Natural killer cell treated with Interleukin-12 subunit alpha and Interleukin-12 subunit beta and Interleukin-15 and Interleukin-18, amount 100 ng/mL, for 72 hours (primary cell): ENCODE results near the gene CYTH1. TPM values are rescaled to one million over a fixed set of nuclear protein-coding genes. Genes with fewer than 3 reads are reported as not detected.

ENCODE experiments used
- ATAC-seq, 2 donors: fragments of 150-1000 bp; cut with Tn5 transposase in 1 of 2; sonication (Bioruptor Pico), chemical (Tn5 transposase) in 1 of 2; 2 replicates each; pipeline ENCODE4 v1.10.0; 2021
- DNase-seq: peaks from one replicate; pipeline ENCODE4 v3.0.0; 2022; ENCODE audit warnings: low spot score
- H3K27ac Mint-ChIP-seq, 2 donors: 1 replicate in 1 of 2; 2 replicates in 1 of 2; pipeline ENCODE4 v1.8.0; 2022; ENCODE audit warnings: mixed read lengths in 2 of 2, mild to moderate bottlenecking in 1 of 2, moderate library complexity in 1 of 2
- H3K27me3 Mint-ChIP-seq, 2 donors: 1 replicate in 1 of 2; 2 replicates in 1 of 2; pipeline ENCODE4 v1.8.0; 2022; ENCODE audit warnings: mixed read lengths in 2 of 2
- H3K36me3 Mint-ChIP-seq: one replicate; pipeline ENCODE4 v1.8.0; 2022; ENCODE audit warnings: mixed read lengths
- H3K4me1 Mint-ChIP-seq, 2 donors: 1 replicate in 1 of 2; 2 replicates in 1 of 2; pipeline ENCODE4 v1.8.0; 2022; ENCODE audit warnings: low read depth in 2 of 2, mixed read lengths in 2 of 2, mild to moderate bottlenecking in 1 of 2
- H3K4me3 Mint-ChIP-seq: one replicate; pipeline ENCODE4 v1.8.0; 2022; ENCODE audit warnings: mixed read lengths
- H3K9me3 Mint-ChIP-seq: 2 replicates; pipeline ENCODE4 v1.8.0; 2022; ENCODE audit warnings: mixed read lengths
- total RNA-seq, 2 donors: library from RNA; stranded (reverse); gene quantifications; one replicate each; pipeline ENCODE4 v1.2.3, GENCODE V29; 2022

Gene CYTH1
- total RNA-seq, 2 donors from 2014 or later, result 111 to 149 TPM

- Mint-ChIP-seq H3K4me1 (peaks cover 38 to 47% of the 10 kb centered on the region in 2 donors), H3K36me3 (no peaks in the 10 kb centered on the region), H3K27me3 (no peaks in the 10 kb centered on the region), H3K27ac (peak overlapping the region; percentile 93 to 96), H3K4me3 (peak overlapping the region; percentile 94), H3K9me3 (no peaks in the 10 kb centered on the region)
- ATAC-seq, result no peak
- no peak for DNase-seq
These were observed 7.6 kb downstream of the CYTH1 start for GRCh38 chr17:78774453-78774852.

- H3K9me3 Mint-ChIP-seq, result no peaks in the 10 kb centered on the region
- ATAC-seq (peak; percentile 41 to 43), DNase-seq (no peak)
- H3K36me3 Mint-ChIP-seq, result no peaks in the 10 kb centered on the region
- peaks cover 31 to 39% of the 10 kb centered on the region in 2 donors for H3K4me1 Mint-ChIP-seq
- peak overlapping the region; percentile 84 for H3K4me3 Mint-ChIP-seq
- no peaks in the 10 kb centered on the region for H3K27me3 Mint-ChIP-seq
- H3K27ac Mint-ChIP-seq, result peak overlapping the region; percentile 89 to 96
These were observed 10.2 kb downstream of the CYTH1 start for GRCh38 chr17:78771758-78772382.

GRCh38 chr17:78769196-78769773, 12.8 kb downstream of the CYTH1 start:
- DNase-seq, result no peak
- peak in 1 of 2 donors; percentile 57 for ATAC-seq
- Mint-ChIP-seq H3K4me3 (no peak overlapping the region), H3K27me3 (no peaks in the 10 kb centered on the region), H3K4me1 (peaks cover 25 to 31% of the 10 kb centered on the region in 2 donors), H3K9me3 (no peaks in the 10 kb centered on the region), H3K36me3 (no peaks in the 10 kb centered on the region), H3K27ac (no peak overlapping the region)

- no peaks in the 10 kb centered on the region for H3K27me3 Mint-ChIP-seq
- no peaks in the 10 kb centered on the region for H3K9me3 Mint-ChIP-seq
- peaks cover 22 to 26% of the 10 kb centered on the region in 2 donors for H3K4me1 Mint-ChIP-seq
- no peaks in the 10 kb centered on the region for H3K36me3 Mint-ChIP-seq
- no peak overlapping the region for H3K27ac Mint-ChIP-seq
- no peak for ATAC-seq
- no peak overlapping the region for H3K4me3 Mint-ChIP-seq
- DNase-seq, result no peak
These were observed 14.3 kb downstream of the CYTH1 start for GRCh38 chr17:78767806-78768205.

GRCh38 chr17:78766743-78767294, 15.3 kb downstream of the CYTH1 start:
- Mint-ChIP-seq H3K4me1 (peaks cover 21 to 24% of the 10 kb centered on the region in 2 donors), H3K27ac (no peak overlapping the region), H3K9me3 (no peaks in the 10 kb centered on the region), H3K27me3 (no peaks in the 10 kb centered on the region), H3K36me3 (no peaks in the 10 kb centered on the region), H3K4me3 (no peak overlapping the region)
- ATAC-seq (peak in 1 of 2 donors; percentile 17), DNase-seq (no peak)

- ATAC-seq, result no peak
- Mint-ChIP-seq H3K27me3 (no peaks in the 10 kb centered on the region), H3K36me3 (no peaks in the 10 kb centered on the region), H3K4me1 (peaks cover 19 to 24% of the 10 kb centered on the region in 2 donors), H3K4me3 (no peak overlapping the region), H3K9me3 (no peaks in the 10 kb centered on the region), H3K27ac (no peak overlapping the region)
- no peak for DNase-seq
These were observed 15.8 kb downstream of the CYTH1 start for GRCh38 chr17:78766225-78766624.

GRCh38 chr17:78765821-78766220, 16.3 kb downstream of the CYTH1 start:
- no peaks in the 10 kb centered on the region for H3K9me3 Mint-ChIP-seq
- no peaks in the 10 kb centered on the region for H3K36me3 Mint-ChIP-seq
- no peaks in the 10 kb centered on the region for H3K27me3 Mint-ChIP-seq
- peaks cover 19 to 24% of the 10 kb centered on the region in 2 donors for H3K4me1 Mint-ChIP-seq
- peak overlapping the region in 1 of 2 donors; percentile 64 for H3K27ac Mint-ChIP-seq
- ATAC-seq (no peak), DNase-seq (peak; percentile 48)
- H3K4me3 Mint-ChIP-seq, result no peak overlapping the region

- no peaks in the 10 kb centered on the region for H3K36me3 Mint-ChIP-seq
- ATAC-seq (no peak), DNase-seq (peak; percentile 52)
- no peaks in the 10 kb centered on the region for H3K9me3 Mint-ChIP-seq
- peak overlapping the region; percentile 20 to 80 for H3K27ac Mint-ChIP-seq
- H3K4me1 Mint-ChIP-seq, result peaks cover 21 to 26% of the 10 kb centered on the region in 2 donors
- H3K4me3 Mint-ChIP-seq, result no peak overlapping the region
- H3K27me3 Mint-ChIP-seq, result no peaks in the 10 kb centered on the region
These were observed 17.2 kb downstream of the CYTH1 start for GRCh38 chr17:78764871-78765270.

- ATAC-seq, result no peak
- Mint-ChIP-seq H3K27ac (peak overlapping the region; percentile 63 to 73), H3K4me3 (no peak overlapping the region), H3K9me3 (no peaks in the 10 kb centered on the region), H3K4me1 (peaks cover 33 to 39% of the 10 kb centered on the region in 2 donors), H3K36me3 (no peaks in the 10 kb centered on the region), H3K27me3 (no peaks in the 10 kb centered on the region)
- DNase-seq, result no peak
These were observed 18.5 kb downstream of the CYTH1 start for GRCh38 chr17:78763561-78763960.

- Mint-ChIP-seq H3K27me3 (no peaks in the 10 kb centered on the region), H3K36me3 (no peaks in the 10 kb centered on the region), H3K4me3 (peak overlapping the region; percentile 39), H3K9me3 (no peaks in the 10 kb centered on the region), H3K4me1 (peaks cover 44 to 47% of the 10 kb centered on the region in 2 donors), H3K27ac (peak overlapping the region; percentile 63 to 73)
- DNase-seq (peak; percentile 25), ATAC-seq (no peak)
These were observed 20.2 kb downstream of the CYTH1 start for GRCh38 chr17:78761789-78762406.

GRCh38 chr17:78759969-78760352, 22.1 kb downstream of the CYTH1 start:
- ATAC-seq (no peak), DNase-seq (no peak)
- H3K36me3 Mint-ChIP-seq, result no peaks in the 10 kb centered on the region
- peak overlapping the region; percentile 86 to 92 for H3K27ac Mint-ChIP-seq
- H3K4me3 Mint-ChIP-seq, result peak overlapping the region; percentile 73
- H3K4me1 Mint-ChIP-seq, result peaks cover 51 to 54% of the 10 kb centered on the region in 2 donors
- H3K9me3 Mint-ChIP-seq, result no peaks in the 10 kb centered on the region
- H3K27me3 Mint-ChIP-seq, result no peaks in the 10 kb centered on the region

GRCh38 chr17:78759203-78759968, 22.7 kb downstream of the CYTH1 start:
- no peaks in the 10 kb centered on the region for H3K27me3 Mint-ChIP-seq
- H3K36me3 Mint-ChIP-seq, result no peaks in the 10 kb centered on the region
- ATAC-seq (peak; percentile 71 to 79), DNase-seq (peak; percentile 58)
- peaks cover 45 to 49% of the 10 kb centered on the region in 2 donors for H3K4me1 Mint-ChIP-seq
- peak overlapping the region; percentile 86 to 92 for H3K27ac Mint-ChIP-seq
- H3K9me3 Mint-ChIP-seq, result no peaks in the 10 kb centered on the region
- peak overlapping the region; percentile 73 for H3K4me3 Mint-ChIP-seq
